Stimulated activated CD8-positive, alpha-beta memory T cell treated with anti-CD3 and anti-CD28 coated beads, Interleukin-15, amount 100 ng/mL, for 4 hours (primary cell): ENCODE results near the gene VWA5B2.

Source experiments
- DNase-seq, 2 donors: peaks; one replicate each; pipeline ENCODE4 v3.0.0-alpha.2; 2020; ENCODE audit warnings: low read depth in 2 of 2

VWA5B2 gene

GRCh38 chr3:184223946-184224345, 5.4 kb upstream of the VWA5B2 start:
- no peak for DNase-seq

DNA sequence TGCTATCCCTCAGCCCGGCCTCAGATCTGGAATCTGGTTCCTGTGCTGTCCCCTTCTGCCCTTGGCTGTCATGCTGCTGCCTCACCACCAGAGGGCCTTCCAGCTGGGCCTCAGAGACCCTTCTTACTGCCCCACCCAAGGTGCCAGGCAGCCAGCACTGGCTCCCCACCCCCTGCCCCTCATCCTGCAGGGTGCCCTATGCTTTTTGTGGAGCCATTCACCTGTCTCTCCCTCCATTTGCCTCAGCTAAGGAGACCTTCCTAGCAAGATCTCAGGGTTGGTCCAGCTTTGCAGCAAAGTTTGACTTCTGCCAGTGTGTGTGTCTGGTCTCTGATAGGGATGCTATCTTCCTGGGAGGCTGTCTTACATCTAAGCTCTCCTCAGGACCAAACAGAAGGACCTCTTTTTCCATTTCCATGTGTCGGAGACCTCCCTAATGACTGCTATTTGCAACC, 1.9 kb upstream of the VWA5B2 start:
- no peak for DNase-seq

- DNase-seq, result no peak
These were observed 828 bp upstream of the VWA5B2 start for GRCh38 chr3:184228376-184229137.

GRCh38 chr3:184230081-184230602, 757 bp downstream of the VWA5B2 start:
- DNase-seq, result no peak

DNA sequence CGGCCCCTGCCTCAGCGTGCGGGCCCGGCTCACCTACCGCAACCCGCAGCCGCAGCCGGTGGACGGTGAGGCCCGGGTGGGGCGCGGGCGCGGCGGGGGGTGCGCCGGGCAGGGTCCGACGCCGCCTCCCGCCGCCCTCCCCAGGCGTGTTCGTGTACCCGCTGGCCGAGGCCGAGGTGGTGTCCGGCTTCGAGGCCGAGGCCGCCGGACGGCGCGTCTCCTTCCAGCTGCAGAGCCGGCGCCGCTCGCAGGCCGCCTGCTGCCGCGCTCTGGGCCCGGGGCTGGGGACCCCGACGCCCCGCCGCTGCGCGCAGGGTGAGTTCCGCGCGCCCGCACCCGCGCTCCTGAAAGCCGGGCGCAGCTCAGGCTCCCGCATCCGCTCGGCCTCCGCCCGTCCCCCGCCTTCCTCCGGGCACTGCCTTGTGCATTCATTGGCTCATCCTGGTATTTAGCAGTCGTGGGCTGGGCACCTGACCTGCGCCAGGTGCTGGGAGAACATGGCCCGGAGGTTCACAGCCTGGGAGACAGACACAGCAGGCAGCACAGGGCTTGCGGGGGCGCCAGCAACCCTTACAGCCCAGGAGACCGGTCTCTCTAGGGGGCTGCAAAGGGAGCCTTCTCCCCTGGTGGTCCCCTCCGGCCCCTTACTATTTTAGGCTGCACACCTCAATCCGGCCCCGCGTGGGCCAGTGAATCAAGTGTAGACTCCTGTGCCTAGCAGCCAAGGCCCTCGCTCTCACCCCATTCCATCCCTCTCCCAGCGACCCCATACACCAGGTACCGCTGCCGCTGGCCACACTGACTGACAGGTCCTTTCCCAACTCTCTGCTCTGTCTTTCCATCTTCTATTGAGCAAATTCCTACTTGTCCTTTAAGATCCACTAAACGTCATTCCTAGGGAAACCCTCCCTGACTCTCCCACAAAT, 1.5 kb downstream of the VWA5B2 start:
- no peak for DNase-seq

DNA sequence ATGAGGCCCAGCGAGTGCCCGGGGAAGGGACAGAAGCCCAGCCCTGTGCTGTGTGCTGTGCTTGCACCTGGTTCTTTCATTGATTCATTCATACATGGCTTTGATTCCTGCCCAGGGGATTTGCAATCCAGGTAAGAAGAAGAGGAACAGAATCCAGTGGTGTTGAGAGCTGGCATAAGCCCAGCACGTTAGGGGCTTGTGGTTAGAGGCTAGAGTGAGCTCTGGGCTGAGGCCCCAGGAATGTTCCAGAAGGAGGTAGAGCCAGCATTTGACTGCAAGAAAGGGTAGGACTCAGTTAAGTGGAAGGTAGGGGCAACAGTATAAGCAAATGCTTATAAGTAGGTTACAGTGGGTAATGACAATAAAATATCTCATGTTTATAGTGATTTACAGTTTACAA, 2.3 kb downstream of the VWA5B2 start:
- no peak for DNase-seq

DNA sequence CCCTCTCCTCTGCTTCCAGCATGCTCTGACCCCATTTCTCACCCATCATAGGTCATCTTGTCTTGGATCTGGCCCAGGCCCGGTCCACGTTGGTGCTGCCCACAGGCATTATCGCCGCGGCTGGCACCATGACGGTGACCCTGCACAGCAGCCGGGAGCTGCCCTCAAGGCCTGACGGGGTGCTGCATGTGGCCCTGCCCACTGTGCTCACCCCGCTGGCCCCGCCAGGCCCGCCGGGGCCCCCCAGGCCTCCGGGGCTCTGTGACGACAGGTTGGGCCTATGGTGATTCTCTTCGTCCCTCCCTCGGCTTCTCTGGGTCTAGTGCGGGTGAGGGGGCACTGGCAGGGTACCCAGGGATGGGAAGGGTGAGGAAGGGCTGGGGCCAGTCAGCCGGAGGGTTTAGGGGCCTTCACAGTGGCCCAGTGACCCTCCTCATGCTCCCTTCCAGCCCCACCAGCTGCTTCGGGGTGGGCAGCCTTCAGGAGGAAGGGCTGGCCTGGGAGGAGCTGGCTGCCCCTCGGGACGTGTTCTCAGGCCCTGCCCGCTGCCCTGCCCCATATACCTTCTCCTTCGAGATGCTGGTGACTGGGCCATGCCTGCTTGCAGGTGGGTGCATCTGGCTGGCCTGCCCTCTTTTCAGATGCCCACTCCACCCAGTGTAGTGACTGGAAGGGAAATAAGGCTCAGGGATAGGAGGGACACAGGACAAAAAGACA, 3.9 kb downstream of the VWA5B2 start:
- DNase-seq, result no peak

DNA sequence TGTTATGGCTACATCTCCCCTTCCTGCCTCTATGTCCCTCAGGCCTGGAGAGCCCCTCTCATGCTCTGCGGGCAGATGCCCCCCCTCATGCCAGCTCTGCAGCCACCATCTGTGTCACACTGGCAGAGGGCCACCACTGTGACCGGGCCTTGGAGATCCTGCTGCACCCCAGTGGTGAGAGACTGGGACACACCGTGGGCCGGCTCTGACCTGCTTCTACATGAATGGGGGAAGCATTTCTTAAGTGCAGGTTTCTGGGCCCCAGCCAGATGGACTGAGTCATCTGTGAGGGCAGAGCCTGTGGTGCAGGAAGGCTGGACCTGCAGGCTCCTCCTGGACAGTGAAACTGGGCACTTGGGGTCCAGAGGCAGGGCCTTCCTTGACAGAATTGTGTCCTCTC, 4.8 kb downstream of the VWA5B2 start:
- no peak for DNase-seq

DNA sequence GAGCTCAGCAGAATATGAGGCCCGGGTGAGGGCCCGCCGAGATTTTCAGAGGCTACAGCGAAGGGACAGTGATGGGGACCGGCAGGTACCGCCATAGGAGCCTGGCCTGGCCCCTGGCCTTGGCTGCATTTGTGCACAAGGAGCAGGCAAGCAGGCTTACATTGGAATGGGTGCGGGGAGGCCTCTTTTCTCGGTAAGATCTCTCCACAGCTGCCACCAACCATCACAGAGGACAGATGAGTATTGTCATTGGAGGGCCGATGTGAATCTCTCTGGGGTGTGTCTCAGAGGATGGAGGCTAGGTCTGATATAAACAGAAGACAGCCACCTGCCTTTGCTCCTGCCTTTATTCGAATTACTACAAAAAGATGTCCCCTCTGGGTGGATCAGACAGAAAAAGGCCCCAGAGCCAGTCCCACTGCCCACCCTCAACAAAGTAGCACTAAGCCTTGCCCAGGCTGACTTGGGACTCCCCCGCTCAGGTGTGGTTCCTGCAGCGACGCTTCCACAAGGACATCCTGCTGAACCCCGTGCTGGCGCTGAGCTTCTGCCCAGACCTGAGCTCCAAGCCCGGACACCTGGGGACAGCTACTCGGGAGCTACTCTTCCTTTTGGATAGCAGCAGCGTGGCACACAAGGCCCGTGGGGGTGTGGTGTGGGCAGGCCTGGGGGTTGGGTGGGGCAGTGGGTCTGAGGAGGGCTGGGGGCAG, 5.4 kb downstream of the VWA5B2 start:
- no peak for DNase-seq

- DNase-seq, result no peak
These were observed 6.1 kb downstream of the VWA5B2 start for GRCh38 chr3:184235381-184236032.

GRCh38 chr3:184236033-184236410, 6.6 kb downstream of the VWA5B2 start:
- no peak for DNase-seq

- DNase-seq, result no peak
These were observed 7.3 kb downstream of the VWA5B2 start for GRCh38 chr3:184236636-184237035.

DNA sequence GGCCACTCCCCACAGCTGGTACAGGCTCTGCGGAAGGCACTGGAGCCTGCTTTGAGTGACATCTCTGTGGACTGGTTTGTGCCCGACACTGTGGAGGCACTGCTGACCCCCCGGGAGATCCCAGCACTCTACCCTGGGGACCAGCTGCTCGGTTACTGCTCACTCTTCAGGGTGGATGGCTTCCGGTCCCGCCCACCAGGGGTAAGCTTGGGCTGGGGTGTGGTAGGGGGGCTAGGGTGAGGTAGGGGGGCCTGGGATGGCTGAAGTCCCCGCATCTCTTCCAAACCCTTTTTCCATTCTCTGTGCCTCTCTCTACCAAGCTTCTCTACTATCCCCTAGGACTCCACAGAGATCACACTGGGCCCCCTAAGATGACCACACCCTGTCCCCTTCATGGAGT, 7.8 kb downstream of the VWA5B2 start:
- no peak for DNase-seq

DNA sequence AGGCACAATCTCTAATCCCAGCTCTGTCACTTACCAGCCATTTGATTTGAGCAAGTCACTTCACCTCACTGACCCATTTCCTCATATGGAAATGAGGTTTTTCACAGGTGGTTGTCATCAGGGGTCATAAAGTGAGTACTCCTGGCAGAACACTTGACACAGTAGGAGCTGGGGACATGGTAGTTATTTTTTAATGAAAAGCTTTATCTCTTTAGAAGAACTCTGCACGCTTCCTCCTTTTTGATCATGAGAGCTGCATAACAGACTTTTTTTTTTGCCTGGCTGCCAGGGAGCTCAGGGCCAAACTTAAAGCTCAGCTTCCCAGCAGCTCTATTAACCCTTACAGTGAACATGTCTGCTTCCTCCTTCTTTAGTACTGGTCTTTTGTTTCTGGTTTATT, 8.4 kb downstream of the VWA5B2 start:
- no peak for DNase-seq

DNA sequence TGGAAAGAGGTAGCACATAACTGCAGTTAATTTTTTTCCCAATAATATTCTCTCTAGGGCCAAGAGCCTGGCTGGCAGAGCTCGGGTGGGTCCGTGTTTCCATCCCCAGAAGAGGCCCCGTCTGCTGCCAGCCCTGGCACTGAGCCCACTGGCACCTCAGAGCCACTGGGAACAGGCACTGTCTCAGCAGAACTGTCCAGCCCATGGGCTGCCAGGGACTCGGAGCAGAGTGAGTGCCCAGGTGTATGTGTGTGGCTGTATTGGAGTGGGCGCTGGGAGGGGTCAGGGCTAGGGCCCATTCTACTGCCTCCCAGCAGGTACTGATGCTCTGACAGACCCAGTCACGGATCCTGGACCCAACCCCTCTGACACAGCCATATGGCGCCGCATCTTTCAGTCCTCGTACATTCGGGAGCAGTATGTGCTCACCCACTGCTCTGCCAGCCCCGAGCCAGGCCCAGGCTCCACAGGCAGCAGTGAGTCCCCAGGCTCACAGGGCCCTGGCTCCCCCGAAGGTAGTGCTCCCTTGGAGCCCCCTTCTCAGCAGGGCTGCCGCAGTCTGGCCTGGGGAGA, 8.9 kb downstream of the VWA5B2 start:
- no peak for DNase-seq

DNA sequence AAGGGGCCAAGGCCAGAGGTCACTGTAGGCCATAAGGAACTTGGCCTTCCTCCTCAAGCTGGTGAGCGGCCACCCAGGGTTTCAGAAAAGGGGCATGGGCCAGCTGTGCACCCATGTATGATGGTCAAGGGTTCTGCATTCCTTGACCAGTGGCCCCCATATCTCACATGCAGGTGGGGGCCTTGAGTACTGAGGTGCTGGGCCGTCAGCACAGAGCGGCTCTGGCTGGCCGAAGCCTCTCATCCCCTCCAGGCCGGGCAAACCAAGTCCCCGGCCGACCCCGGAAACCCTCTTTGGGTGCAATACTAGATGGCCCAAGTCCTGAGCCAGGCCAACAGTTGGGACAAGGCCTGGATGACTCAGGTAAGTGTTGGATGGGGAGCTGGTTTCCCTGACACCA, 9.8 kb downstream of the VWA5B2 start:
- no peak for DNase-seq

DNA sequence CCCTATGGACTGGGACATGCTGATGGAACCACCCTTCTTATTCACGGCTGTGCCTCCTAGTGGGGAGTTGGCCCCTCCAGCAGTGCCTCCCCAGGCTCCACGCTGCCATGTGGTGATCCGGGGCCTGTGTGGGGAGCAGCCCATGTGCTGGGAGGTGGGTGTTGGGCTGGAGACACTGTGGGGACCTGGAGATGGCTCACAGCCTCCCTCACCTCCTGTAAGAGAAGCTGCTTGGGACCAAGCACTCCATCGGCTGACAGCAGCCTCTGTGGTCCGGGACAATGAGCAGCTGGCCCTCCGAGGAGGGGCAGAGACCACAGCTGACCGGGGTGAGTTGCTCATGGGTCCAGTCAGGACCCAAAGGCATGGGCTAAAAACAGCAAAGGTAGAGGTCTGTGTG, 10.3 kb downstream of the VWA5B2 start:
- no peak for DNase-seq

DNA sequence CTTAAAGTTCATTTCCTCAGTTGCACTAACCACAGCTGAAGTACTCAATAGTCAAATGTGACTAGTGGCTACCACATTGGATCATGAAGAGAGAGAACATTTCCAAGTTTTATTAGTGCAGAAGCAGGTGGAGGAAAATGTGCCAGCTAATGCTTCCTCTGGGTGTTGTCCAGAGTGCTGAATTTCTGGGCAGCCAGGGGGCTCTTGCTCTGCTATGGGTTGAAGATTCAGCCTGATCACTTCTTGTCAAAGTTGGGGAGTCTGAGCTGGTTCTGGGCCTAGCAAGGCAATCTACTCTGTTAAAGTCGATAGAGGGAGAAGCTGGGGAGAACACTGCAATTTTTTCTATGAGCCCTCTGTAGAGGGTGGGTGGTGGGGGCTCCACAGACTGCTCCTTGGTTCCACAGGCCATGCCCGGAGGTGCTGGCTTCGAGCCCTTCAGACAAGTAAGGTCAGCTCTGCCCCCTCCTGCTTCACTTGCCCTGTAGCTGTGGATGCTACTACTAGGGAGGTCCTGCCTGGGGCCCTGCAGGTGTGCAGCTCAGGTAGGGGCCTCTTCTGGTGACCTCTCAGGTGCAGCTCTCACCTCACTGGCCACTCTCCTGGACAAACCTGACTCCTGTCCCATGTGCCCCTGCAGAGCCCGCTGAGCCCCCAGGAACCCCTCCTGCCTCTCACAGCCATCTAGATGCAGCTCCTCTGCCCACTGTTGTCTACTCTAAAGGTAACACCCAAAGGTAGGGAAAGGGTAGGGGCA, 11.2 kb downstream of the VWA5B2 start:
- DNase-seq, result no peak

DNA sequence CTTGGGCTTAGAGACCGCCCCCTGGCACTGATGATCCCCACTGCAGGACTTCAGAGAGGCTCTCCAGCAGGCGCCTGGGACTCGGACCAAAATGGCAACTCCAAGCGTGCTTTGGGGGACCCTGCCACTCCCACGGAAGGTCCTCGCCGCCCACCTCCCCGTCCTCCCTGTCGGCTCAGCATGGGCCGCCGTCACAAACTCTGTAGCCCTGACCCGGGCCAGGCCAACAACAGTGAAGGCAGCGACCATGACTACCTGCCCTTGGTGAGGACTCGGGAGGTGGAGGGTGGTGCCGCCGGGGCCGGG, 11.7 kb downstream of the VWA5B2 start:
- no peak for DNase-seq
